Hematopoietic multipotent progenitor cell treated with erythropoietin and hydrocortisone succinate and interleukin-3 and kit ligand, for 6 days (in vitro differentiated cells): ENCODE measurements around the gene ANKRD11.
A peak's percentile ranks its signal among the peaks of the same experiment; 100 is the strongest.

Experiments used
- DNase-seq: peaks from one replicate; pipeline ENCODE4 v3.0.0-alpha.2; 2015

Gene ANKRD11

DNA sequence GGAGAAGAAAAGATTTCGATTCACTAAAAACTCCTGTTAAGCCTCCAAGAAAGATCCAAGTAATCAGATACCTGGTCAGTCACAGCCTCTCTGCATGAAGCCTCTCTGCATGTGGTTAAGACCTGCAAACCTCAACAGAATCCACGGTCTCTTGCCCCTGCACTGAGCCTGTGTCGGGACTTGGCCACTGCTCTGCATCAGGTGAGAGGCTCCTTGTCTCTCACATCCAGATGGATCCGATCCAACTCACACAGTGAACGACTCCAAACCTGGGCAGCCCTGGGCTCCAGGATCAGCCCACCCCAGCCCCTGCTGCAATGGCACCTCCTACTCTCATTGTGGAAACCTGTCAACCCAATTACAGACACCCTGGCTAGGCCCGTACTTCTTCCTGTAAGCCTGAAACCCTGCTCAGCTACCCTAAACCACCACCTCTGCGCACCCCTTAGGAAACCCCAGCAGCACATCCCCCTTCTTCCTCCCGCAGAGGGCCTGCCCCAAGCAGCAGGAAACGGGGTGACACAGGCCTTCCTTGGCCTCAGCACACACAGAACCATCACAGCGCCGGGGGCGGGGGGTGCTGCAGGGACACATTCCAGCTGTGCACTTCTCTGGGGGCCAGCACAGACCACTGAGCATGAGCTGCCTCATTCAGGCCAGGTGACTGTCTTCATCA is 129.5 kb downstream of the ANKRD11 start:
- peak; percentile 60 for DNase-seq

DNA sequence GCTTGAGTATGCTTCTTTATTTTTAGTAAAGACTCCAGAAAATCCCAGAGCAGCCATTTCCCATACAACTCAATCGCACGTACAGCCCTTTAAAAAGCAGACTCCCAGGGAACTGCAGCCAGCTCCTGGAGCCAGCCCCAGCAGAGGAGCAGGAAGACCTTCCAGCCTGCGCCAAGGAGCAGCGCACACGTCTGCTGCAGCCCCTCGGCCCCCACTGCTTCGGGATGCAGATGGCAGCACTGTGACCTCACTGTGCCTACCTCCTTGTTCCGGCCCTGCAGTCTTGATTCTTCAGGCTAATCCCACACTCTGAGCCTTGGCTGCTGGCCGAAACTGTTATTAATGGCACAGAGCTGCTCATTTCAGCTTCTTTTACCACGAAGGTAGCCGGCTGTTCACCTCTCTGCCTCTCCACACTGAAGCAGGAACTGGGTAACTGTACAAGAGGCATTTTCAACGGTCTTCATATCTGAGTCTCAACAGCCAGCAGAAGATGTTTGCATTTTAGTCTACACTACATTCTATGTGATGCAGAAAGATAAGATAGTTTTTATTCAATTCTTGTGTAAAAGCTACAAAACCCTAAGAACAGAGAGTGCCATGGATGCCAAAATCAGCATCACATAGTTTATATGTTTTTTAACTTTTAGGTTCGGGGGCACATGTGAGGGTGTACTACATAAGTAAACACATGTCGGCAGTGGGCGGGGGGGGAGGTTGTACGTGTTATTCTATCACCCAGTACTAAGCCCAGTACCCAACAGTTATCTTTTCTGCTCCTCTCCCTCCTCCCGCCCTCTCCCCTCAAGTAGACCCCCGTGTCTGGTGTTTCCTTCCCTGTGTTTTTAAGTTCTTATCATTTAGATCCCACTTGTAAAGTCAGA is 130.9 kb downstream of the ANKRD11 start:
- DNase-seq: peak; percentile 71

DNA sequence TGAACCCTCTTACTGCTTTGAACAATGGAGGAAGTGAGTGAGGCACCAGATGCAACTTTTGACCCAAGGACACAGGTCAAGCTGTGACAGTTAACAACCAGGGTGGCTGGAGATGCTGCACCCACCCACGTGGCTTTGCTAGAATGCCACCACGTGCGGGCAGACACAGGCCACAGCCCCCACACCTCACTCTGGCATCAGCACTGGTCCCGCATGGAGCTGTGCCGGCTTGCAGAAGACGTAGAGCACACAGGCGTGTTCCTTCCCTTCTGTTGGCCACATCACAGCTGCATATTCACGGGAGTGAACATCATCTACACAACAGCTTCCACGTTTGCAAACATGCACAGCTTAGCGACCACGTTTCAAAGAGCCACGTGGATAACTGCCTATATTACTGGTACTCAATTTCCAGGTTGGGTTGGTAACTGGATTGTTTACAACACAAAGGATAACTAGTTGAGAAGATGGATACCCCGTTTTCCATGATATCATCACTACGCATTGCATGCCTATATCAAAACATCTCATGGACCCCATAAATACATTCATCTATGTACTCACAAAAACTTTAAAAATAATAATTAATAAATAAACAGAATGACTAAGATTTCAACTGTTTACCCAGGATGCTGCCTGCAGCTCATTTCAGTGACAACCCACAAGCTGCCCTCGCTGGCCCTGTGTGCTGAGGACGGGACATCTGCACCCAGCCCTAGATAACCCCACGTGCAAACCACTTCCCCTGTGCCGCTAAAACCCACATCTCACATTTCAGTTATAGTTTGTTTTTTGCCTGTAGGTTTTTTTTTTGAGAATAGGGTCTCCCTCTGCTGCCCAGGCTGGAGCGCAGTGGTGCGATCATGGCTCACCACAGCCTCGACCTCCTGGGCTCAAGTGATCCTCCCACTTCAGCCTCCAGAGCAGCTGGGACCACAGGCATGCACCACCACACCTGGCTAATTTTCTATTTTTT is 132.0 kb downstream of the ANKRD11 start:
- peak; percentile 71 for DNase-seq

DNA sequence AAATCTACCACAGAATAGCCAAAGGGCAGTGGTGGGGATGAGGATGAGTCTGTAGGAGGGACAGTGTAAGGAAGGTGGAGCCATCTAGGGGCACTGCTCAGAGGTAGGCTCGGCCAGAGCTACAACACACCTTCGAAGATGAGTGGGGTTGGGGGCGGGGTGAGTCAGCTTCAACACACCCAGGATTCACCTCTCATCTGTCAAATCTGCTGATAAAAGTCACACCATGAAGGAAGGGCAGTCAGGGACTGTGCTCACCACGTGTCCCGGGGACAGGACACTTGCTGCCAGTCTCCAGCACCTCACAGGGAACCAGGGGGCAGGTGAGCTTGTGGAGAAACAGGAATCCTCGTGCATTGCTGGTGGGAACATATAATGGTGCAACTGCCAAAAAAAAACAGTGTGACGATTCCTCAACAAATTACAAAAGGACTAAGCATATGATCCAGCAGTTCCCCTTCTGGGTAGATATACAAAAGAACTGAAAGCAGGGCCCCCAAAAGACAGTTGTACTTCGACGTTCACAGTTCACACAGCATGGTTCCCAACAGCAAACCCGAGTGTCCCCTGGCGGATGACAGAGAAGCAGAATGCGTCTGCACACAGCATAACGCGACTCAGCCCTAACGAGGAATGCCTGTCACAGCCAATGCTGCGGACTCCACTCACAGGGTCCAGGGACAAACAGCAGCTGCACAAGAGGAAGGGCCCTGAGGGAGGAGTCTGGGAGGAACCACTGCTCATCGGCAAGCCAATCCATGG is 133.1 kb downstream of the ANKRD11 start:
- peak; percentile 60 for DNase-seq

DNA sequence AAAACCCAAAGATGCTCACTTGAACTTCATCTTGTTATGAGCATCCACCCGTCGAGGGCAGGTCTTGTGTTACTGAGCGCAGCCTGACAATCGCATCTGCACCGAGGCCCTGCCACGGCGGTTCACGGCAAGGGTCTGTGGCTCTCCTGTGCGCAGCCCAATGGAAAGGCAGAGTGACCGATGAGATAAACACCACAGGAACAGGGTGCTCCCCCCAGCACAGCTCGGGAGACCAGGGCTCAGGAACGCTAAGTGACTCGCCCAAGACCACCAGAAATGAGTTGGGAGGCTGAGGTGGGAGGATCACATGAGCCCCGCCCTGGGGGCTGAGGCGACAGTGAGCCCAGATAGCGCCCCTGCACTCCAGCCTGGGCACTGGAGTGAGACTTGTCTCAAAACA is 134.7 kb downstream of the ANKRD11 start:
- no peak for DNase-seq

DNA sequence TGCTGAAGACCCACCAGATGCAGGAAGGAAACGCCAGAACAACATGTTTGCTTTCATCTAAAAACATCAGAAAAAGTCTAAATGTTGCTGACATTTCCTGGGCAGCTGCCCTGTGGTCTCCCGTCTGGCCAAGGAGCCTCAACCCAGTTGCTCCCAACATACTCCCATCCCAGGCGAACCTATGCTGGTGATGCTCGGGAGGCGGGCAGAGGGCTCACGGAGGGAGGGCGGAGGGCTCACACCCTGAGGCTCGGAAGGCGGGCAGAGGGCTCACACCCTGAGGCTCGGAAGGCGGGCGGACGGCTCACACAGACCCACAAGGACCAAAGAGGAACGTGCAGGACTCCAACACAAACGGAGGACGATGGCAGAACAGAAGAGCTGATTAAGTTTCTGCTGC is 135.4 kb downstream of the ANKRD11 start:
- DNase-seq: no peak

DNA sequence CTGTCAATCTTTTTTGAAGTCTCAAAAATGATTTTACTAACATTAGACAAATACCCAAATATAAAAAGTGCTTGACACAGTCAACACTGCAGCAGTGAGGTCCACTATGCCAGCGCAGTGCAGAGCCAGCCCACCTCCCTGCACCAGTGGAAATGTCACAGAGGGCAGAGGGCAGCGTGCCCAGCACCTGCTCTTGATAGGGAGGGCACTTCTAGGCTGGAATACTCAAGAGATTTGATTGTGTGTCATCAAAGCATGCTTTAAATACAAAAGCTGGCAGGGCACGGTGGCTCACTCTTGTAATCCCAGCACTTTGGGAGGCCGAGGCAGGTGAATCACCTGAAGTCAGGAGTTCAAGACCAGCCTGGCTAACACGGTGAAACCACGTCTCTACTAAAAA is 136.0 kb downstream of the ANKRD11 start:
- no peak for DNase-seq

DNA sequence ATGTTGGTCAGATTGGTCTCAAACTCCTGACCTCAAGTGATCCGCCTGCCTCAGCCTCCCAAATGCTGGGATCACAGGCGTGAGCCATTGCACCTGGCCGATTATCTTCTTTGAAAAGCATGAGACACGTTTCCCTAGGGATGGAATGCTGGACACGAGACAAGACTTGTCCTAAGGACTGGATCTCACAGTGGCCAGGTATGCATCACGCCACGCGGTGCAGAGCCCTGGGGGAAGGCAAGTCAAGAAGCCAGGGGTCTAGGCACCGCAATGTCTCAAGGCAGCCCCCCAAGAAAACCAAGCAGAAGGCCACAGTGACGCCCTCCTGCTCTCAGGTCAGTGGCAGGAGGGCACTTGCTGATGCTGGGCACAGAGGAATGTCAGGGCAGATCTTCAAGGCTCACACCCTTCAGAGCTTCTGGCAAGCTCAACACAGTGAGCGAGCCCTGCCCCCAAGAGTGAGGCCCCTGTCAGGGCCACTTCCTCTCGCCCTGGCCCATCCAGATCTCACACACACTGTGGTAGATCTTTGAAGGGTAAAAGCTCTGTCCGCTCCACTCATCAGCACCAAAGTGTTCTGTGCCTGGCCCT is 138.2 kb downstream of the ANKRD11 start:
- DNase-seq: no peak

DNA sequence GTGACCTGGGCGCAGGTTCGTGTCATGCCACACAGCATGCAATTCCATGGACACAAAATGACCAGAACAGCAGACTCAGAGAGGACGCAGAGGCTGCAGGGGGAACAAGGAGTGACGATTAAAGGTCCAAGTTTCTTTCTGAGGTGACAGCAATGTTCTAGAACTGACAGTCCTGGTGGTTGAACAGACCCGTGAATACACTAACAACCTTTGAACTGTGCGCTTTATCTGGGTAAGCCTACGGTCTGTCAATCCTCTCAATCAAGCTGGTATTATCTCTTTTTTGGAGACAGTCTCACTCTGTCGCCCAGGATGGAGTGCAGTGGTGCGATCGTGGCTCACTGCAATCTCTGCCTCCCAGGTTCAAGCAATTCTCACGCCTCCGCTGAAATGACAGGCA is 138.7 kb downstream of the ANKRD11 start:
- DNase-seq: no peak

DNA sequence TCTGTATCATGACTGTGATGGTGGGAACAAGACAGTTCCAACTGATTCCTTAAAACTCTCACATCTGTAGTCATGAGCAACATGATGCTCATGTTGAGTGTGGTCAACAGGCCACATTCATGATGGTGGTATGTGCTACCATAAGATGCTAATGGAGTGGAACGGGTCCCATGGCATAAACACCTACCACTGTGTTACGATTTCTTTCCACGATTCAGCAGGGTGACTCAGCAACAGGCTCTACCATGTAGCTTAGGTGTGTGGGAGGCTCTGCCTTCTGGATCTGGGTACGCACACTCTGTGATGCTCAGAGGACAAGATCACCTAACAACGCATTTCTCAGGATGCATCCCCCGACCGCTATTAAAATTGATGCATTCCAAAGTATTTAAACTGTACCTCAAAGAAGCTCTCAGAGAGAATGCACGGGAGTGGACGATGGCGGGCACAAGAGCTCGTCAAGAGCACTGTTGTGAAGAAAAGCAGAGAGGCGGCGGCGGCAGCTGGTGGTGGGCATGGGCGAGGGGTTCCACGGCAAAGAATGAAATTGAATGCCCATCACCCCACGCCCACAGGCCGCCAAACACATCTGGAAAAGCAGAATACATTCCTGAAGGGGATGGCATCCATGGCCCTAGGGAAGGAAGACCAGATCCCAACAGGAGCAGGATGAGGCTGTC is 139.5 kb downstream of the ANKRD11 start:
- no peak for DNase-seq

DNA sequence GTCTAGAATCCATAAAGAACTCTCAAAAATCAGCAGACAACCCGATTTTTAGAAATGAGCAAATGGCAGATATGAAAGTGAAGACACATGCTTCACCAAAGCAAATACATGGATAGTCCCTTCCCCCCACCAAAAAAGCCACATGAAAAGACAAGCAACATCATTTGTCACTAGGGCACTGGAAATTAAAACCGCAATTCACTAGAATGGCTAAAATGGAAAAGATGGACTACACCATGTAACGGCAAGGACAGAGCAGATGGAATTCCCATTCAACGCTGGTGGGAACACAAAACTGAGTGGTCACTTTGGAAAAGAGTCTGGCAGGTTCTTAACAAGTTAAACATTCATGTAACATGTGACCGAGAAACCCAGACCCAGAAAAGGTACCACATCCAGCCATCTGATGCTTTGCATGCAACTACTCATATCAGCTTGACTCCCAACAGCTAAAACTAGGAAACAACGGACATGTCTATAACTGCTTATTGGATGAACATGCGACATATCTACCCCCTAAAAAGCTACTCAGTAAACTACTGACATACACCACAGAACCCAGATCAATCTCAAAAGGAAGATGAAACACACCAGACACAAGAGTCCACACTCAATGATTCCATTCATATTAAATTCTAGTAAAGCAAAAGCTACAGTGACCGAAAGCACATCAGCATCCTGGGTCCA is 140.3 kb downstream of the ANKRD11 start:
- DNase-seq: no peak

DNA sequence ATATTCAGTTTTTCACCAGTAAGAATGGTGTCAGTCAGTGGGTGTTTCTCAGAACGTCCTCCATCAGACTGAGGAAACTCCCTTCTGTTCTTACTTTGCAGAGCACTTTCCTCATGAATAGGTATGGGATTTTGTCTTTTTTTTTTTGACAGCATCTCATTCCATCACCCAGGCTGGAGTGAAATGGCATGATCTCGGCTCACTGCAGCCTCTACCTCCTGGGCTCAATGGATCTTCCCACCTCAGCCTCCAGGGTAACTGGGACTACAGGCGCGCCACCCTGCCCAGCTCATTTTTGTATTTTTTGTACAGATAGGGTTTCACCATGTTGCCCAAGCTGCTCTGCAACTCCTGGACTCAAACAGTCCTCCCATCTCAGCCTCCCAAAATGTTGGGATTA is 142.6 kb downstream of the ANKRD11 start:
- no peak for DNase-seq

DNA sequence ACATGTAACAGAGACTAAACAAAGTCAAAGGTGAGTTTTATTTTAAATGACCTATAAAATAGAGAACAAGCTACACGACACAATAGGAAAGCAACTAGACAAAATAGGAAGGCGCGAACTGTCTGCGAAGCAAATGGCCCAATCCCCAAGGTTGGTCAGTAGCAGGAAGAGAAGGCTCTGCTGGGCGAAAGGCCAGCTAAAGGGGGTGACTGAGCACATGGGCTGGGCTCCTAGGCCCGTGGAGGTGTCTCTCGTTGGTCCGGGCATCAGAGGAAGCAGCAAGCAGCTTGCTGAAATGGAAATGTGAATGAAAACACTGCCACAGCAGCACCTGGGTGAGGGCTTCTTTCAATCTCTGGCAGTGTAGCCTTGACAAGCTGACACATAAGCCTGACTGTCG is 143.5 kb downstream of the ANKRD11 start:
- no peak for DNase-seq

DNA sequence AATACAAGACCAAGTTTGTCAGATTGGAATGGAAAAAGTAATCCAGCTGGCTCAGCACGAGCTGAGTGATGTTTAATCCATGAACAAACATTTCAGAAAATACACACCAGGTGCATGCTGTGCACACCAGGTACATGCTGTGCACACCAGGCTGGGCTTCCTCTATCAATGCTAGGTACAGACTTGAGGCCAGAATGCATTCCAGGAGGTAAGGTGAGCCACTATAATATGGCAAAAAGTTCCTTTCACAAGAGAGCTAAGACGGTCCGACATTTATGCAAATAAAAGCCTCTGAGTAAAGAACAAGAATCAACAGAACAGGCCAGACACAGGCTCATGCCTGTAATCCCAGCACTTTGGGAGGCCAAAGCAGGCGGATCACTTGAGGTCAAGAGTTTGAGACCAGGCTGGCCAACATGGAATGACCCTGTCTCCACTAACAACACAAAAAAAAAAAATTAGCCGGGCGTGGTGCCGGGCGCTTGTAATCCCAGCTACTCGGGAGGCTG is 144.7 kb downstream of the ANKRD11 start:
- DNase-seq: no peak

DNA sequence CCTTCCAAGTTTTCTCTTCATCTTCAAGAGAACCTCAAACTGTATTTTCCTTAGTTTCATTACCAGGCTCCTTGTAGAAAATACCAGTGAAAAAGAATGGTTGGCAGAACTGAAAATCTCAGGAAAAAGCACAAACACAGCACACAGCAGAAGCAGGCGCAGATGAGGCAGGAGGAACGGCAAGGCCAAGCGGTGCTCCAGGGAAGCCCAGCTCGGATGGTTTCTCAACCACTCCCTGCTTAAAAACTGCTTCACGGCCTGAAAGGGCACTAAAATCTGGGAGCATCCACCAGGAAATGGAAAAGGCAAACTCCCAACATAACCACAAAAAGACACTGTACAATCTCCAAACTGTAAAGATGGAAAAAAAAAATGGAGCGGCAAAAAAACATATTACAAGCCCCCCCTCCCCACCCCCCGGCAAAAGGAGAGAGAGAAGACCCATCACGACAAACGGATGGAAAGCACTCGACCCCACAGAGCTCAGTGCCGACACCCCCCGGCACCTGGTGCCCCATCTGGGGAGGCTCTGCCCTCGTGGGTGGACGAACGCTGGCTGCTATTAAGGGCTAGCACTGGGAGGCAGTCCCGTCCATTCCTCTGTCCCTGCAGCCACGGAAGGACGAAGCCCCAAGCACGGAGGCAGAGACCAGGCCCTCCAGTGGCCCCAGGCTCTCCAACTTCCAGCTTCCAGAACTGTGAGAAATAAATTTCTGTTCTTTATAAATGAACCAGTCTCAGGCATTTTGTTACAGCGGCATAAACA is 145.3 kb downstream of the ANKRD11 start:
- no peak for DNase-seq

DNA sequence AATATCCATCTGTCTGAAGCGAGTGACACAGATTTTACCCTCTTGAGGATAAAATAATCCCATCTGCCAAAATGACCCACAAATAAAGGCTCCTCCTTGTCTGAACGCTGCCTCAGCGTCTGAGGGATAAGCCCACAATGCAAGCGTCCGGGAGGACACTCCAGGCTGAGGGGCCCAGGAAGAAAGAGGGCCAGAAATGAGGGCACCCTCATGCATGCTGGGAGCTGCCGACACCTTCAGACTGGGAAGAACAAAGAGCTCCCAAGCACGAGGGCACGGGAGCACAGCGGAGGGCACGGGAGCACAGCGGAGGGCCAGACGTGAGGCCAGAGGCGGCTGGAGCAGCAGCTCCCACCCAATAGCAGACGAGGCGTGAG is 145.9 kb downstream of the ANKRD11 start:
- DNase-seq: no peak

DNA sequence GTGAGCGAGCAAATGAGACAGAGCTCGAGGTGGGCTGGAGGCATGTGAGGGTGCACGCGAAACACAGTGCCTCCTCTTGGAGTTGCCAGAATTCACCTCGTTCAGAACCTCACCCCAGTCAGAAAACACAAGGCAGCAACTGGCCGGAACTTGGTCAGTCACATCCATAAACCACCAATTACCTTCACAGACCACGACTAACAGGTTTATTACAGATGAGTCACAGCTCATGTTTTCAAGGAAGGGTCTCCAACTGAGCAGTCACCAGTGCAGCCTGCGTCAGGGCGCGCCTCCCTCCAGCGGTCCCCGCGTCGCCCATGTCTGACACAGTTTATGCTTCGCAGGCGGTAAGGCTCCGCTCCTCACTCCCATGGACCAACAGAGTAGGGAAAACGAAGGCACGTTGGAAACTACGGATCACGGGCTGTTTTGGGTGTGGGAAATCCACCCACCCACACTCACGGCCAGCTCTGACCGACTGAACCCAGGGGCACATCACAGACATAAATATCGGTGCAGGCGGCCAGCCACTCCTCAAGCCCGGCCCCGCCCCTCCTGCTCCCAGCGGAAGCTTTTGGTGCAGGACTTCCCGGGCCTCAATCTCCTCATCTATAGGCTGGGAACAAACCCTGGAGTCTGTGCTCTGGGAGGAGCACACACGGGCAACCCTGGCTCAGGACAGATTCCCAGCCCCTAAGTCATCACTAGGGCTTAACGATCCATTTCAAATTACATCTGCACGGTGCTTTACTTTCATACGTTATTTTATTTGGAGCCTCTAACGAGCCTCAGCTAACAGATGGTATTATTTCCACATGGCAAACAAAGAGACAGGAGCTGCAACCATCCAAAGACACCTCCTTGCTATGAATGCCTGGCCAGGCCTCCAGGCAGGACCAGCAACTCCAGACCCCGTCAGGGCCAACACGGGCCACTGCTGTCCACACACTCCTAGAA is 146.6 kb downstream of the ANKRD11 start:
- no peak for DNase-seq
